HG03159 (cell line): ENCODE data around the gene ZFAND3.
"Not testable (repeated sequence)": the region's sequence is repeated elsewhere in the genome, so short reads cannot be mapped to it uniquely, and the experiment has no call there.

Experiments
- ATAC-seq: cut with Tn5 transposase; IDR thresholded peaks from one replicate; pipeline ENCODE4 v1.9.1; 2021; ENCODE audit warnings: mild to moderate bottlenecking, moderate library complexity; ENCODE audit not compliant: unreplicated experiment

The ZFAND3 gene

DNA sequence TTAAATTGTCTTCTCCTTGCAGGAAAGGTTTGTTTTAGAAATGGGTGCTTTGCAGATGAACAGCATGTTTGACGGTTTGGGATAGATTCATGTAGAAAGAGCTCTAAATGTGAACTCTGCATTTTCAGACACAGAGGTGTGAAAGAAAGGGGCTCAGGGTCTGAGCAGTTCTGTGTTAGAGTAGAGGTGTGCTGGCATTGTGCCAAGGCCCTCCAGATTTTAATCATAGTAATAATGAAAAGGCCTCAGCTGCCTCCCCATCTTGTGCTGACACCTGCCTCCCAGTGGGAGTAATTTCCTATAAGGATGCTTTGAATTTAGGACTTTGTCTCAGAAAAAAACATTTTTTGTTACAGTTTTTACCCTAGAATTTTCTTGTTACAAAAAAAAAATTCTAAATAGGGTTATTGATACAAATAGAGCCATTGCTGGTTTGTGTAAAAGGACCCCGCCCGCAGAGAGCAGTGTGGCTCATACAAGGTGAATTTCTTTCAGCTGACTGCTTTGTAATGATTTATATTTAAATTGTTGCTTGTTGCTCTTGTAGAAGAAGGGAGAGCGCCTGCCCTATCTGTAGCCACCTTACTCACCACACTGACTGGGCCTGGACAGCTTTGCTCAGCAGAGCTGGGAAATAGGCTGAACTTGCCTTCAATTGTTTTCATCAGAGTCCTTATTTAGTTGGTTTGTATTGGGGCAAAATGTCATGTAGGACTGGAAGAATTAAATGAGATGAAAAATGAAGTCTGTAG, 294.5 kb downstream of the ZFAND3 start:
- ATAC-seq, result no peak

DNA sequence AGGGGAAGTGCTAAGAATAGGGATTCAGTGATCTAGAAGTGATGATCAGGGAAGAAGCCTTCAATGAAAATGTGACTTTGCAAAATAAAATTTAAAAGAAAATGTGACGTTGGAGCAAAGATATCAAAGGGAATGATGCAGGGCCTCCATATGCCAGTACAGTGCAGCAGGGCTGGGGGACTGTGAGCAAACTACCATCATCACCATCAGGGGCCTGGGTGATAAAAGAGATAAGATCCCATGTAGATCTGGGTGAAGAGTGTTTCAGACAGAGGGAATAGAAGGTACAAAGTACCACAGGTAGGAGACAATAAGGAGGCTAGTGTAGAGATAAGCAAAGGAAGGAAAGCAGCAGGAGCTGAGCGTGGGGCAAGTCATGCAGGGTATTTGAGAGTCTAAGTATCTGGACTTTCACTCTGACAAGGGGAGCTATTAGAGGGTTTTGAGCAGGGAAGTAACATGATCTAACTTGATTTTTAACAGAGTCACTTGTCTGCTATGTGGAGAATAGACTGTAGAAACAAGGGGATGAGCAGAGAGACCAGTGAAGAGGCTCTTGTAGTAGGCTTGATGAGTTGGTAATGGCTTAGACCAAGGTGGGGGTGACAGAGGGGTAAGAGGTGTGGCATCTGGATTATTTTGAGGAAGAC, 295.6 kb downstream of the ZFAND3 start:
- no peak for ATAC-seq

DNA sequence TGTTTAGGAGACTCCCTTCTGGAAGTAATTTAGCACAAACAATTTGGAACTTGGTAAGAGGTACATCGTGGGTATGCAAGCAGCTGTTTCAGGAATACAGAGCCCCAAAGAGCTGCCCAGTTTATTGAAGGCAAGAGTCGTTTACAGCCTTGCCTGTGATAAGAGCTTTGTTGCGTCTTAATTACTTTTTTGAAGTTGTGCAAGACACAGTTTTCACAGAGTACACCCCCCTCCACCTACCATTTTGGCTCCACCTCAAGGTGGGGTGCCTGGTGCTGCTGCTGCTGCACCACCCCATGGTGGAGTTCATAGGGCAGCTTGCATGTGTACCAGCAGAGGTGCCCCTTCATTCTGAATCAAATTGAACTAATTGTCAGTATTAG, 296.1 kb downstream of the ZFAND3 start:
- no peak for ATAC-seq

DNA sequence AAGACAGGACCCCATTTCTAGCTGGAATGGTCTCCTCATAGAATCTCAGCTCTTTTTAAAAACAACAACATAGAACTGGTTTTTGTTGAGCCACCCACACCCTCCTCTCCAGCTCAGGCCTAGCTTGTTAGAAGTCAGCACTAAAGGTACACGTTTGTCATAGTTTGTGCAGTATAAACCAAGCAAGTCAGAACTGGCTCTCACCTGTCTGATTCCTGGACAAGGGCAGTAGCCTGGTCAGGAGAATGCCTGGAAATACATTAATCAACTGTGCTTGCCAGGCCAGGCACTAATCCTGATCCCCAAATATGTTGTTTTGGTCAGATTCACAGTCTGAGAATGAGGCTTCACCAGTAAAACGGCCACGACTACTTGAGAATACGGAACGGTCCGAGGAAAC, 296.7 kb downstream of the ZFAND3 start:
- ATAC-seq, result no peak

DNA sequence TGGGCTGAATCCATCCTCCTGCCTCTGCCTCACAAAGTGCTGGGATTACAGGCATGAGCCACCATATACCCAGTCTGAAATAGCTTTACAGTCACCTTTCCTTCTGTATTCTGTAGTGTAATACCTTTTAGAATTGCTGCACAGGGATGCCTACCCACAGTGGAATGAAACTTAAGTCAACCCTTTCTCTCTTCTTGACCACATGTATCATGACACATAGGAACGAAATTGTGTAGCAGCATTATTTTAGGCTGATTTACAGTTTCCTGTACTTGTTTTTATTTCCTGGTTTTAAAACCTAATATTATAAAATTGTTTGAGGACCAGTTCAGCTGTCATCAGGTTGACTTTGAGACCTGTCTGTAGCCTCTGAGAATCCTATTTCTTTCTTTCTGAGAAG, 297.8 kb downstream of the ZFAND3 start:
- no peak for ATAC-seq

DNA sequence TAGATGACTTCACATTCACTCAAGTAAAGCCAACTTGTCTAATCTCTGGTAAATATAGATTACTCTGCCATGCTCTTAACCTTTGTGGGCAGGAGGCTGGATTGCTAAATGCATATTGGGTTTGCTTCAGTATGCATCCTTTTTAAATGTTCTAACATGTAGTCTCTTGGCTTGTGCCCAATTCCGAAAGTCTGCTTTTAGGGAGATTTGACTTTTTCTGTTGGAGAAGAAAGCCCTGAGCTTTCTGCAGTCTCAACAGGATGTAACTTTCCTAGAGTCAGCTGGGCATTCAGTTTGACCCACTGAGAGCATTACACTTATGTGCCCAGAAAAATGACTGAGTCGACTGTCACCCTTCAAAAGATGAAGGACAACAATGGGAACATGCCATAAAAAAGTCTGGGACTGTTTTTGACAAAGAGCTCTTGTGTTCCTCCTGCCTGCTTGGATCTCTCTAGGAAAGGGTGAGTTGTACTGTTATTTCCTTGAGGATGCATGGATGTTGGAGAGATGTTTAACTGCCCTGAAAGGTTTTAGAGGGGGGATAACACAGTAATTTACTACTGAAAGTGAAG, 299.4 kb downstream of the ZFAND3 start:
- no peak for ATAC-seq

DNA sequence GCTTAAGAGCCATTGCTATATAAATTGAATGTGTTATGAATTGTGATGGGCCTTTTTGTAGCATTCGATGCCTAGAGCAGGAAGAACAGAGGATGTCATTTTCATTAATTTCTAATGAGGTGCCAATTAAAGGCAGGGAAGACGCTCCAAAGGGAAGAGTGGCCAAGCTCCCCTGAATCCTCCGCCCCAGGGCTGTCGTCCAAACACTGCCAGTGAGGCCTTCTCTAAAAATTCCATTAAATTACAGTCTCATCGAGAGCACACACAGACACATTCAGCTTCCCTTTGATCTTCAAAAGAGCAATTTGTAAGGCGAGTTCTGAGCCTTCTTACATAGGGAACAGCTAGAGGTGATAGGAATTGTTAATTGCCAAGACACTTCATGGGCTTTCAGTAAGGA, 300.0 kb downstream of the ZFAND3 start:
- ATAC-seq, result no peak

DNA sequence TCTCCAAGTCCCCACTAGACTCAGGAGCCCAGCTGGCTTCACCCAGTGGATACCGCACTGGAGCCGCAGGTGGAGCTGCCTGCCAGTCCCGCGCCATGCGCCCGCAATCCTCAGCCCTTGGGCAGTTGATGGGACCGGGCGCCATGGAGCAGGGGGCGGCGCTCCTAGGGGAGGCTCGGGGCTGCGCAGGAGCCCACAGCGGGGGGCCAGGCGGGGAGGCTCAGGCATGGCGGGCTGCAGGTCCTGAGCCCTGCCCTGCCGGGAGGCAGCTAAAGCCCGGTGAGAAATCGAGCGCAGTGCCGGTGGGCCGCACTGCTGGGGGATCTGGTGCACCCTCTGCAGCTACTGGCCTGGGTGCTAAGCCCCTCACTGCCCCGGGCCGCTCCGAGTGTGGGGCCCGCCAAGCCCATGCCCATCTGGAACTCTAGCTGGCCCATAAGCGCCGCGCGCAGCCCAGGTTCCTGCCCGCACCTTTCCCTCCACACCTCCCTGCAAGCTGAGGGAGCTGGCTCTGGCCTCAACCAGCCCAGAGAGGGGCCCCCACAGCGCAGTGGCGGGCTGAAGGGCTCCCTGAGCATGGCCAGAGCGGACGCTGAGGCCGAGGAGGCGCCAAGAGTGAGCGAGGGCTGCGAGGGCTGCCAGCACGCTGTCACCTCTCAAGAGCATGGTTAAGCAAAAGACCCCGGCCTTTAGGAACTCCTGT, 304.8 kb downstream of the ZFAND3 start:
- not testable (repeated sequence) for ATAC-seq

DNA sequence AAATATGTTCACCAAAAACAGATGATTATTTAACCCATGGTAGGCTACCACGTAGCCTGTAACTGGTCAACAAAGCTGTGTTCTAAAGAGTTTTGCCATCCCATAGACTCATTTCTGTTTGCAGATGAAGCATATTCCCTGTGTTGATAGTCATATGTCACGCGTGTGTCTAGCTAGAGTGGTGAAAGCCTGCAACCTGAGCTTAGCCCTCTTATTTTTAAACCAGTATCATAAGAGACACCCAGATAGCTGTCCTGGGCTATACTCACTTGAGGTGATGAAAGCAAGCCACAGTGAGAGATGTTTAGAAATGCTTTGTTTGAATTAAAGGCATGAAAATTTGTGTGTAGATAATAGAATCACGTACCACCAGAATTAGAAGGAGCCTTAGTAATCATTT, 307.8 kb downstream of the ZFAND3 start:
- no peak for ATAC-seq

DNA sequence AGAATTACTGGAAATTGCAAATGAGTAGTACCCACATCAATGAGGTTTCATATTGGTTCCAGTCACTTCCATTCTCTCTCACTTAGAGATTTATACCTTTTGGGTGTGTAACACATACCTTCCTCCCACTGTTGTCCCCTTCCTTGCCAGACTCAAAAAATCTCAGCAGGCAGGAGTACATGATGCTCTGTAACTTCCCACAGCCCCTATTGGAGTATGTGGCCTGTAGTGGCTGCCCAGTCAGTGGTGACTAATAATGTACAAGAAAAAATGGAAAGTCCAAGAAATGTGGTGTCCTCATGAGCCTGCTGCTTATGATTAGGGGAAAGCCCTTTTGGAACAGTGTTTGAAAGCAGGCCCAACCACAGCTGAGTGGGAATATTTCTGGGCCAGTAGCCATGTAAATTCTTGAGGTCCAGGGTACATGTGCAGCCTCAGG, 312.0 kb downstream of the ZFAND3 start:
- ATAC-seq, result no peak

DNA sequence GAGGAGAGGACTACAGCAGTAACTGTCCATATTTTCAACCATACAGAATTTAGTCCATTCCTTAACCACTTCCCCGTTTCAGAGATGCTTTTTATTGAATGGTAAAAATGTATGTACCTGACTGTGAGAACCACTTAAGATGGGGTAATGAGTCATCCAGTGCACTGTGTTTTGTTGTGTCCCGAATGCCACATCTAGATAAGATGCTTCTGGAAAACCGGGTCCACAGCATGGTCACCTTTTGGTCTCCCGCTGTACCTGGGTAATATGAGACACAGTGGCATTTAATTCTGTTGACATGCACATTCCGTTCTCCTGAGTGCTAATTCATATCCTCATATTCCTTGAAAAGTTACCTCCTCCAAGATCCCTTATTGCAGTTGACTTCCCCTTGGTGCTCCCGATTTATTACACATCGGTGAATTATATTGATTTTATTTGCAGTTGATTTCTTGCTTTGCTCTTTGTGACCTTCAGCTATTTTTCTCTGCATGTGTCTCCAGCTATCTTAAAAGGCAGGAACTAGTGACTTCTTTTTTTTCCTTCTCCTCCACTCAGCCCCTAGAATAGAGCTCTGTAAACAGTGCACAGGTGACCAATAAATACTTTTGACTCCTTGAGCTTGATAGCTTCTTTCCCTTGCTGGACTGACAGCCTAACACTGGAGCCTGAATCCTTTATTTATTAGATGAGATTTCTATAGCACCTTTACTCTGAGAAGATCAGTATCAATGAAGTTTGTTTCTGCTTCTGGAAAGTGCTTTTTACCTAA, 314.6 kb downstream of the ZFAND3 start:
- no peak for ATAC-seq

DNA sequence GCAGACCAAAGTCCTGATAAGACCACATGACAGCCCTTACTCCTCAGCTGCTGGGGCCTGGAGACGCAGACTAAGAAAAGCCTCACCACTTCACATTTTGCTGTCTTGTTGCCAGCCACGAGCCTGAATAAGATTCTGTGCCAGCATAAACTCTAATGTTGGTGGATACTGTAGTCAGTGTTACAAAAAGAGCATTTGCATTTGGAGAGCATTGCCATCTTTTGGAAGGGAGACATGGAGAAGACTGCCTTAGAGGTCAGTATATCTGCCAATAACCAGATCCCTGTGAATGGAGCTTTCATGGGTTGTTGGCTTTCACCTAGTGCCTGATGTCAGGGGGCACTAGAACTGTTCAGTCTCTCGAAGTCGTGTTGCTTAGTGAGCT, 315.2 kb downstream of the ZFAND3 start:
- no peak for ATAC-seq

DNA sequence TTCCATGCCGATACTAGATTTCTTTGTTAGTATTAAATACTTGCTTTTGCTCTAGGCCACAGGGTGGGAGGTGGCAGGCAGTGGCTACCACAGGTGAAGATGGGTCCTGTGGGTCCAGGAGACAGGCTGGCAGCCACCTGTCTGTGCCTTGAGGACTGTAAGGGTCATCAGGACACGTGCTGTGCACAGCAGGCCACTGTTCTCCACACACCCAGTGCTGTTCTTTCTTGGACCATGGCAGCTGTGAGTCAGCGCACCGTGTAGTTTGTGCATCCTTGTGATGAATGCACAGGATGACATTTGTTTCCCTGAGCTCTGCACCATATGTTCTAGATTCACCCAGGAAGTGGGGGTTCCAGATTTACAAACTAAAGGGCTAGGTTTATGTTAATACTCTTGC, 317.0 kb downstream of the ZFAND3 start:
- ATAC-seq, result no peak

DNA sequence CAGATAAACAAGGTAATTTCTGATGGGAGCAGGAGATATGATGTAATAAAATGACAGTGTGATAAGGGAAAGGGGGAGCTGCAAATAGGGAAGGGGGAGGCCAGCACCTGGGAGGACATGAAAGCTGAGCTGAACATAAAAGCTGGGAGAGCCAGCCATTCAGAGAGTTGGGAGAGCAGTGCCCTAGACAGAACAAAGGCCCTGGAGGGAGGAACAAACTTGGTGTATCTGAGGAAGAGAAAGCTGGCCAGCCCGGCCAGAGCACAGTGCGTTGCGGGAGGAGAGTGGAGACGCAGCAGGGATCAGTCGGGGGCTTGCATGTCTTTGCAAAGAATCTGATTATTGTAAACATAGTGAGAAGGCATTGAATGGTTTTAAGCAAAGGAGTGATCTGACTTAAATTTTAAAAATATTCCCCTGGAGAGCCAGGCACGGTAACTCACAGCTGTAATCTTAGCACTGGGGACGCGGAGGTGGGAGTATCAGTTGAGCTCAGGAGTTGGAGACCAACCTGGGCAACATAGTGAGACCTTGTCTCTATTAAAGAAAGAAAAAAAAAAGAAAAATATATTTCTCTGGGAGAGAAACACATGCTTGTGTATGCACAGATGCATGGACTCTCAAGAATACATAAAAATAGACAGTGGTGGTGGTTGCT, 318.2 kb downstream of the ZFAND3 start:
- ATAC-seq, result no peak

DNA sequence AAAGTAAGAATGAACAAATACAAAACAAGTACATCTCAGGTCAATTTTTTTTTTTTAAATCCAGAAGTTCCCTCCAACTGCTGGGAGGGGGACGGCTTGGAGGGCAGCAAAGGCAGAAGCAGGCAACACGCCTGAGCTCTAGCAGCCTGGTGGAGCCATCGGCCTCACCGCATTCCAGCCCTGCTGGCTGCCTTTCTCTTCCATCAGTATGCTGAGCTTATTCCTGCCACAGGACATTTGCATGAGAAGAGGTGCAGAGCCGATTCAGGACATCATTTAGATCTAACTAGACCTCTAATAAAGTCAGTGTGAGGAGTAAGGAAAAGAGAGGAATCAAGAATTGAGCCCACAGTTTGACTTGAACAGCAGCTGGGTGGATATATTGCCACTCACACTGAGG, 318.8 kb downstream of the ZFAND3 start:
- ATAC-seq, result no peak

DNA sequence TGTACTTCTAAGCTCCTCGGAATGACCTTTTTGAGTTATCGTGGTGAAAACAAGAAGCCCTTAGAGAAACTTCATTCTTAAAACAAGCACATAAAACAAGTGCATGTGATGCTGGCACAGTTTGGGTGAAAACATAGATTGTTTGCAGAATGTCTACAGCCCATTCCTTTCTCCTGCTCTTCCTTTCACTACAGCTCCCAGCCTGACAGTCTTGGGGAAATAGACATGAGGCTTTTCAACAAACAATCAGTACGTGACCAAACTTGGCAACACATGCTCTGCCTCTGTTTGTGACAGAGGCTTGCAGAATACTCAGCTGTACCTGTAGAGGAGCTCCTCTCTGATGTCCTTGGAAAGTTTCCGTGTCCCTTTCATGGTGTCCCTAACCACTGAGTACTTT, 321.6 kb downstream of the ZFAND3 start:
- no peak for ATAC-seq

DNA sequence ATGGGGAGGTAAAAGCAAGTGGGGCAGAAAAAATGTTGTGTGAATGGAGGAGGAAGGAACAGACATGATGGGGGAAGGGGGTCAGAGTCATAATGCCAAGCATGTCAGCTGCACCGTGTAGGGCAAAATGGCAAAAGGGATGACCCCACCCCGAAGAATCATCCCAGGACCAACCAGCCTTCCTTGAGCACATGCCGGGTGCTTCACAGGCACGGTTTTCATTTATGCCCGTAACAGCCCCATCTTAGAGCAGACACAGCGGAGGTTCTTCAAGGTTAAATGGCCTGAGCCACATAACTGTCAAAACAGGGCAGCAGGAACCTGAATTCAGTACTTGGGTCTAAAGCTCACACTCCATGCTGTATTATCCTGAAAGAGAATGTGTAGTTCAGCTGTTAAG, 322.2 kb downstream of the ZFAND3 start:
- ATAC-seq, result no peak

DNA sequence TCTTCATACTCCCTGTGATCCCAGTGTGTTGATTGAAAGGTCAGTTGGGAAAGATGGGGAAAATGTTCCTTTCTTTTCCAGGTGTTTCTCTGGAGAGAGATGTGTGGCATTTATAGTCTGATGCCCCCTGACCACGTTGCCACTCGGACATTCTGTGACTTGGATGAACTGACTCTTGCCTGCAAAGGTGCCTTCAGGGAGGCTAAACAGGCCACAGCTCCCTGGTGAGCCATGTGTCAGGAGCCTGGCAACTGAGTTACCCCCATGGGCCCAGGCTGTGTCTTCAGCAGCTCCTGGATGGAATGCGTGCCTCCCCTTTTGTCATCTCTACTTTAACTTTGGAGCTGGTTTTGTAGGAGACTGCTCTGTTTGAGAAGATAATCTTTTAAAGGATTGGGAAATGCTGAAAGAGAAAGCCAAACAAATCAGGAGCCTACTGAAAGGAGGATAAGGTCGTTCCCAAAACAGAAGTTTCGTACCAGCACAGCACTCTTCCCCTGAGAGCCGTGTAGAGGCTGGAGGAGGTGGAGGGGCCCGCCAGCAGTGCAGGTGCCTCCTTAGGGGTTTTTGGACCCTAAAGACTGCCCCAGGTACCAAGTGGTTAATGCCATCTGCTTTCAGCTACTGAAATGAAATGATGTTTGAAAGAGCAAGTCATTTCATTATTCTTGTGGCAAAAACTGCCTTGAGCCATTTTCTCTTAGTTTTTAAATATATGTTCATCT, 322.8 kb downstream of the ZFAND3 start:
- ATAC-seq, result no peak

DNA sequence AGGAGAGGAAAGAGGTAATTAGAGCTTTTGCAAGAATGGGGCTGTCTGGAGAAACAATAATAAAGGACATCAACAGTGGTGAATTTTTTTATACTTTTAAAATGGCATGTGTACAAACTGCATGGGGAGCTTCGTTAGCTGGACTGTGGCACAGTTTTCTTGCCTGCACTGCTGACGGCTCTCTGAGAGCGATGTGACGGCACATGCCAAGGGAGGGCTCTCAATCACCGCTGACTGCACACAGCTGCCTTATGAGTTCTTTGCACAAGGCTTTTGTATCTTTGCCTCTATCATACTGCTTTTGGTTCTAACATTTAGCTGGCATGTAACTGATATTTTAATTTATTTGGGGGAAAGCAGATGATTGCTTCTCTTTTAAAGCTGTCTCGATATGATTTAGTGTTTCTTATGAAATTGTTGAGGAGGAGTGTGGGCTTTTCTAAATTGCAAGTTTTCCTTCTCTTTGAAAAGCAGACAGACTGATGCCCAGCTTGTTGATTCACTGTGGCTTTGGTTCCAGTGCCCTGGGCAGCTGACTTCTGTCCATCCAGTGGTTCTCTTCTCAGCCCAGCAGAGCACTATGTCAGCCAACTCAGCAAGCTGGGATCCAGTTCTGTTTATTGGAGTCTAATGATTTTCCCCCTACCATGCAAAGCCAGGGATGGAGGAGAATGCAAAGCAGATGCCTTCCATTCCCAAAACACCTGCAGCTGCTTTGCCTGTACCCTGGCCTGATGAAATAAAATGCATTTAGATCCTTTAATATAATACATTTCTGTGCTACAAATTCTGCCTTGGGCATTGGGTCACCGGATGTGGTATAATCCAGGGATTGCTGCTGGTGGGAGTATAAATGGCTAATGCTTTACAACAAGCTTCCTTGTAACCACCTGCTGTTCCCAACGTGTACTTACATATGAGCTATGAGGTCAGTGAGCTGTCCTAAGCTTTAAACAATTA, 323.9 kb downstream of the ZFAND3 start:
- ATAC-seq, result no peak
